ENCODE results near the gene MAB21L3. TPM values are rescaled to one million over a fixed set of nuclear protein-coding genes. Genes with fewer than 3 reads are reported as not detected.

The MAB21L3 gene
- total and polyA plus RNA-seq, 2 experiments from 2014 or later = not detected

DNA sequence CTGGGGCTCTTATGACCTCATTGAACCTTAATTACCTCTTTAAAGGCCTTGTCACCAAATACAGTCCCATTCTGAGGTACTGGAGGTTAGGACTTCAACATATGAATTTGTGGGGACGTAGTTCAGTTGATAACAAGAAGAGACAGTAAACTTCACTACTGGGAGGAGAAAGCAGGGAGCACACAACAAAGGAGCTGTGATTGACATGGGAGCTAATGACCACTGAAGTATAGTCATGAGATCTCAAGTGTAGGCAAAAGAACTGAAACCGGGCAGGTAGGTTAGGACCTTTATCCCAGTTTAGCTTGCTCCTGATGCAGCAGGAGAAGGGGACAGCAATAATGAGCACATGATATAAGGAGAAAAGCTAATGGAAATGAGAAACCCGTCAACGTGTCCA lies 11.8 kb upstream of the MAB21L3 start:
- no peak for TF ChIP-seq EZH2phosphoT487 (IDR thresholded peaks at IDR 0.05; ENCODE audit: unreplicated experiment)
- TF ChIP-seq, protein P1, sequence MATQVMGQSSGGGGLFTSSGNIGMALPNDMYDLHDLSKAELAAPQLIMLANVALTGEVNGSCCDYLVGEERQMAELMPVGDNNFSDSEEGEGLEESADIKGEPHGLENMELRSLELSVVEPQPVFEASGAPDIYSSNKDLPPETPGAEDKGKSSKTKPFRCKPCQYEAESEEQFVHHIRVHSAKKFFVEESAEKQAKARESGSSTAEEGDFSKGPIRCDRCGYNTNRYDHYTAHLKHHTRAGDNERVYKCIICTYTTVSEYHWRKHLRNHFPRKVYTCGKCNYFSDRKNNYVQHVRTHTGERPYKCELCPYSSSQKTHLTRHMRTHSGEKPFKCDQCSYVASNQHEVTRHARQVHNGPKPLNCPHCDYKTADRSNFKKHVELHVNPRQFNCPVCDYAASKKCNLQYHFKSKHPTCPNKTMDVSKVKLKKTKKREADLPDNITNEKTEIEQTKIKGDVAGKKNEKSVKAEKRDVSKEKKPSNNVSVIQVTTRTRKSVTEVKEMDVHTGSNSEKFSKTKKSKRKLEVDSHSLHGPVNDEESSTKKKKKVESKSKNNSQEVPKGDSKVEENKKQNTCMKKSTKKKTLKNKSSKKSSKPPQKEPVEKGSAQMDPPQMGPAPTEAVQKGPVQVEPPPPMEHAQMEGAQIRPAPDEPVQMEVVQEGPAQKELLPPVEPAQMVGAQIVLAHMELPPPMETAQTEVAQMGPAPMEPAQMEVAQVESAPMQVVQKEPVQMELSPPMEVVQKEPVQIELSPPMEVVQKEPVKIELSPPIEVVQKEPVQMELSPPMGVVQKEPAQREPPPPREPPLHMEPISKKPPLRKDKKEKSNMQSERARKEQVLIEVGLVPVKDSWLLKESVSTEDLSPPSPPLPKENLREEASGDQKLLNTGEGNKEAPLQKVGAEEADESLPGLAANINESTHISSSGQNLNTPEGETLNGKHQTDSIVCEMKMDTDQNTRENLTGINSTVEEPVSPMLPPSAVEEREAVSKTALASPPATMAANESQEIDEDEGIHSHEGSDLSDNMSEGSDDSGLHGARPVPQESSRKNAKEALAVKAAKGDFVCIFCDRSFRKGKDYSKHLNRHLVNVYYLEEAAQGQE (IDR thresholded peaks at IDR 0.05; ENCODE audit: unreplicated experiment) = no peak
- TF ChIP-seq ZNF114 (CRISPR knock-in tag; IDR thresholded peaks at IDR 0.05) = no peak
- no peak for TF ChIP-seq POLR2AphosphoS5 (IDR thresholded peaks at IDR 0.05; ENCODE audit: low read depth)
- TF ChIP-seq, protein P2, sequence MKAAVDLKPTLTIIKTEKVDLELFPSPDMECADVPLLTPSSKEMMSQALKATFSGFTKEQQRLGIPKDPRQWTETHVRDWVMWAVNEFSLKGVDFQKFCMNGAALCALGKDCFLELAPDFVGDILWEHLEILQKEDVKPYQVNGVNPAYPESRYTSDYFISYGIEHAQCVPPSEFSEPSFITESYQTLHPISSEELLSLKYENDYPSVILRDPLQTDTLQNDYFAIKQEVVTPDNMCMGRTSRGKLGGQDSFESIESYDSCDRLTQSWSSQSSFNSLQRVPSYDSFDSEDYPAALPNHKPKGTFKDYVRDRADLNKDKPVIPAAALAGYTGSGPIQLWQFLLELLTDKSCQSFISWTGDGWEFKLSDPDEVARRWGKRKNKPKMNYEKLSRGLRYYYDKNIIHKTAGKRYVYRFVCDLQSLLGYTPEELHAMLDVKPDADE (IDR thresholded peaks at IDR 0.05) = no peak
- TF ChIP-seq JUNB (IDR thresholded peaks at IDR 0.05; ENCODE audit: unreplicated experiment) = no peak
- no peak for TF ChIP-seq ZNF331 (CRISPR knock-in tag; IDR thresholded peaks at IDR 0.05; ENCODE audit: low read depth)
- TF ChIP-seq NANOG (IDR thresholded peaks at IDR 0.05; ENCODE audit: borderline replicate concordance) = no peak
- no peak for TF ChIP-seq EZH2 (IDR thresholded peaks at IDR 0.05; ENCODE audit: low read depth, unreplicated experiment)
- TF ChIP-seq STAT1 (IDR thresholded peaks at IDR 0.05; ENCODE audit: unreplicated experiment) = no peak
- no peak for TF ChIP-seq CREB1 (CRISPR knock-in tag; IDR thresholded peaks at IDR 0.05; ENCODE audit: low read depth)
- TF ChIP-seq, protein P3, sequence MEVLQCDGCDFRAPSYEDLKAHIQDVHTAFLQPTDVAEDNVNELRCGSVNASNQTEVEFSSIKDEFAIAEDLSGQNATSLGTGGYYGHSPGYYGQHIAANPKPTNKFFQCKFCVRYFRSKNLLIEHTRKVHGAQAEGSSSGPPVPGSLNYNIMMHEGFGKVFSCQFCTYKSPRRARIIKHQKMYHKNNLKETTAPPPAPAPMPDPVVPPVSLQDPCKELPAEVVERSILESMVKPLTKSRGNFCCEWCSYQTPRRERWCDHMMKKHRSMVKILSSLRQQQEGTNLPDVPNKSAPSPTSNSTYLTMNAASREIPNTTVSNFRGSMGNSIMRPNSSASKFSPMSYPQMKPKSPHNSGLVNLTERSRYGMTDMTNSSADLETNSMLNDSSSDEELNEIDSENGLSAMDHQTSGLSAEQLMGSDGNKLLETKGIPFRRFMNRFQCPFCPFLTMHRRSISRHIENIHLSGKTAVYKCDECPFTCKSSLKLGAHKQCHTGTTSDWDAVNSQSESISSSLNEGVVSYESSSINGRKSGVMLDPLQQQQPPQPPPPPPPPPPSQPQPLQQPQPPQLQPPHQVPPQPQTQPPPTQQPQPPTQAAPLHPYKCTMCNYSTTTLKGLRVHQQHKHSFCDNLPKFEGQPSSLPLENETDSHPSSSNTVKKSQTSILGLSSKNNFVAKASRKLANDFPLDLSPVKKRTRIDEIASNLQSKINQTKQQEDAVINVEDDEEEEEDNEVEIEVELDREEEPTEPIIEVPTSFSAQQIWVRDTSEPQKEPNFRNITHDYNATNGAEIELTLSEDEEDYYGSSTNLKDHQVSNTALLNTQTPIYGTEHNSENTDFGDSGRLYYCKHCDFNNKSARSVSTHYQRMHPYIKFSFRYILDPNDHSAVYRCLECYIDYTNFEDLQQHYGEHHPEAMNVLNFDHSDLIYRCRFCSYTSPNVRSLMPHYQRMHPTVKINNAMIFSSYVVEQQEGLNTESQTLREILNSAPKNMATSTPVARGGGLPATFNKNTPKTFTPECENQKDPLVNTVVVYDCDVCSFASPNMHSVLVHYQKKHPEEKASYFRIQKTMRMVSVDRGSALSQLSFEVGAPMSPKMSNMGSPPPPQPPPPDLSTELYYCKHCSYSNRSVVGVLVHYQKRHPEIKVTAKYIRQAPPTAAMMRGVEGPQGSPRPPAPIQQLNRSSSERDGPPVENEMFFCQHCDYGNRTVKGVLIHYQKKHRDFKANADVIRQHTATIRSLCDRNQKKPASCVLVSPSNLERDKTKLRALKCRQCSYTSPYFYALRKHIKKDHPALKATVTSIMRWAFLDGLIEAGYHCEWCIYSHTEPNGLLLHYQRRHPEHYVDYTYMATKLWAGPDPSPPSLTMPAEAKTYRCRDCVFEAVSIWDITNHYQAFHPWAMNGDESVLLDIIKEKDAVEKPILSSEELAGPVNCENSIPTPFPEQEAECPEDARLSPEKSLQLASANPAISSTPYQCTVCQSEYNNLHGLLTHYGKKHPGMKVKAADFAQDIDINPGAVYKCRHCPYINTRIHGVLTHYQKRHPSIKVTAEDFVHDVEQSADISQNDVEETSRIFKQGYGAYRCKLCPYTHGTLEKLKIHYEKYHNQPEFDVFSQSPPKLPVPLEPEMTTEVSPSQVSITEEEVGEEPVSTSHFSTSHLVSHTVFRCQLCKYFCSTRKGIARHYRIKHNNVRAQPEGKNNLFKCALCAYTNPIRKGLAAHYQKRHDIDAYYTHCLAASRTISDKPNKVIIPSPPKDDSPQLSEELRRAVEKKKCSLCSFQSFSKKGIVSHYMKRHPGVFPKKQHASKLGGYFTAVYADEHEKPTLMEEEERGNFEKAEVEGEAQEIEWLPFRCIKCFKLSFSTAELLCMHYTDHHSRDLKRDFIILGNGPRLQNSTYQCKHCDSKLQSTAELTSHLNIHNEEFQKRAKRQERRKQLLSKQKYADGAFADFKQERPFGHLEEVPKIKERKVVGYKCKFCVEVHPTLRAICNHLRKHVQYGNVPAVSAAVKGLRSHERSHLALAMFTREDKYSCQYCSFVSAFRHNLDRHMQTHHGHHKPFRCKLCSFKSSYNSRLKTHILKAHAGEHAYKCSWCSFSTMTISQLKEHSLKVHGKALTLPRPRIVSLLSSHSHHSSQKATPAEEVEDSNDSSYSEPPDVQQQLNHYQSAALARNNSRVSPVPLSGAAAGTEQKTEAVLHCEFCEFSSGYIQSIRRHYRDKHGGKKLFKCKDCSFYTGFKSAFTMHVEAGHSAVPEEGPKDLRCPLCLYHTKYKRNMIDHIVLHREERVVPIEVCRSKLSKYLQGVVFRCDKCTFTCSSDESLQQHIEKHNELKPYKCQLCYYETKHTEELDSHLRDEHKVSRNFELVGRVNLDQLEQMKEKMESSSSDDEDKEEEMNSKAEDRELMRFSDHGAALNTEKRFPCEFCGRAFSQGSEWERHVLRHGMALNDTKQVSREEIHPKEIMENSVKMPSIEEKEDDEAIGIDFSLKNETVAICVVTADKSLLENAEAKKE (CRISPR knock-in tag; IDR thresholded peaks at IDR 0.05) = no peak
- TF ChIP-seq, protein P4, sequence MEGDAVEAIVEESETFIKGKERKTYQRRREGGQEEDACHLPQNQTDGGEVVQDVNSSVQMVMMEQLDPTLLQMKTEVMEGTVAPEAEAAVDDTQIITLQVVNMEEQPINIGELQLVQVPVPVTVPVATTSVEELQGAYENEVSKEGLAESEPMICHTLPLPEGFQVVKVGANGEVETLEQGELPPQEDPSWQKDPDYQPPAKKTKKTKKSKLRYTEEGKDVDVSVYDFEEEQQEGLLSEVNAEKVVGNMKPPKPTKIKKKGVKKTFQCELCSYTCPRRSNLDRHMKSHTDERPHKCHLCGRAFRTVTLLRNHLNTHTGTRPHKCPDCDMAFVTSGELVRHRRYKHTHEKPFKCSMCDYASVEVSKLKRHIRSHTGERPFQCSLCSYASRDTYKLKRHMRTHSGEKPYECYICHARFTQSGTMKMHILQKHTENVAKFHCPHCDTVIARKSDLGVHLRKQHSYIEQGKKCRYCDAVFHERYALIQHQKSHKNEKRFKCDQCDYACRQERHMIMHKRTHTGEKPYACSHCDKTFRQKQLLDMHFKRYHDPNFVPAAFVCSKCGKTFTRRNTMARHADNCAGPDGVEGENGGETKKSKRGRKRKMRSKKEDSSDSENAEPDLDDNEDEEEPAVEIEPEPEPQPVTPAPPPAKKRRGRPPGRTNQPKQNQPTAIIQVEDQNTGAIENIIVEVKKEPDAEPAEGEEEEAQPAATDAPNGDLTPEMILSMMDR (conservative IDR thresholded peaks at IDR 0.05; ENCODE audit: low read depth in 2 of 2) = no peak
- H3K9me2 ChIP-seq (ENCODE audit: insufficient read depth) = 0 out of 2 replicates have a peak, but pooled peaks cover 9% of the 10 kb centered on the region
- no peak overlapping the region for H3K27ac ChIP-seq (ENCODE audit: low read depth)
- no peaks in the 10 kb centered on the region for H3F3A ChIP-seq (replicated peaks; ENCODE audit: low read depth)
- ATAC-seq (no peak), DNase-seq (ENCODE audit: low spot score) (no peak)
- Mint-ChIP-seq H3K27ac (no peak overlapping the region), H3K27me3 (ENCODE audit: insufficient read depth, low read depth, poor library complexity) (peaks cover 3% of the 10 kb centered on the region), H3K9me3 (peaks cover 5% of the 10 kb centered on the region; the same call in 2 of the 3 replicates), H3K4me1 (no peaks in the 10 kb centered on the region), H3K36me3 (ENCODE audit: low read depth) (peaks cover 3% of the 10 kb centered on the region; the same call in 2 of the 3 replicates), H3K4me3 (no peak overlapping the region)
- H4K20me1 ChIP-seq (replicated peaks; ENCODE audit: insufficient read depth) = no peaks in the 10 kb centered on the region
- no peak overlapping the region for H3K4me2 ChIP-seq
- H3K4me3 ChIP-seq = no peak overlapping the region
- H2AFZ ChIP-seq = 0 out of 2 replicates have a peak overlapping the region, but pooled peaks have one; percentile 38
- H3K79me2 ChIP-seq (replicated peaks; ENCODE audit: insufficient read depth) = no peaks in the 10 kb centered on the region
- no peaks in the 10 kb centered on the region for H3K27me3 ChIP-seq (ENCODE audit: insufficient read depth)
- no peaks in the 10 kb centered on the region for H3K36me3 ChIP-seq (ENCODE audit: insufficient read depth)
- H3K4me1 ChIP-seq (ENCODE audit: insufficient read depth) = no peaks in the 10 kb centered on the region

Data from GM23338 (cell line).